GM12875 (cell line): ENCODE data around the gene TMEM175.

ENCODE experiments used
- H3K4me3 ChIP-seq: one replicate; pipeline ENCODE4 v1.5.1; 2011; ENCODE audit warnings: low read depth, low read length, control low read depth
- TF ChIP-seq, protein P1 (sequence below): IDR thresholded peaks from 2 replicates; pipeline ENCODE4 v1.5.1; 2011; ENCODE audit warnings: low read depth, mild to moderate bottlenecking, control low read depth, inconsistent platforms, low read length, moderate library complexity, borderline replicate concordance; ENCODE audit not compliant: insufficient read depth

The TMEM175 gene

DNA sequence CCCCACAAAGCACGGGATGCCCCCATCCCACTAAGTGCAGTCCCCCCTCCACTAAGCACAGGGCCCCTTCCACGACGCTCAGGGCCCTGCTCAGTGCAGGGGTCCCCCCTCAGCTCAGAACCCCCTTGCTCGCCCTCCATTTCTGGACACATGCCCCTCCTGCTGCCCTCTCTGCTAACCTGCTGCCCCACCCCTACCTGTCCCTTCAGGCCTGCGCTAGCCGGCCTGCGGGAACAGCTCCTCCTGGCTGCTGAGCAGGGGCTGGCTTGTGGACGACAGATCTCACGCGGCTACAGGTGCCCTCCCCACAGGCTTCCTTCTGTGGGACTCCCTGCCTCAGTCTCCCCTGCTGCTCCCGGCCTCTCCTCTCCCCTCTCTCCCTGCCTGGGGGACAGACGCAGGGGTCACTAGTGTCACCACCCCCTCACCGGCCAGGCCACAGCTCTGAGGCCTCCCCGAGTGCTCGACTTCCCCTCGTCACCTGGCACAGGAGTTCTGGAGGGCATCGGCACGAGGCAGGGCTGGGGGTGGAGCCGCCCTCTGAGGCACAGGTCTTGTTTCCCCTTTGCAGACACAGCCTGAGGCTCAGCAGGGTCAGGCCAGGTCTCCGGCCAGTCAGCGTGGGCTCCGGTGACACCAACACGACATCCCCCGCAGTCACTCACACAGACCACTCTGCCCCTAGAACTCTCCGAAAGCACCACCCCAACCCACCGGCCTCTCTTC is 21.7 kb upstream of the TMEM175 start:
- TF ChIP-seq, protein P1, sequence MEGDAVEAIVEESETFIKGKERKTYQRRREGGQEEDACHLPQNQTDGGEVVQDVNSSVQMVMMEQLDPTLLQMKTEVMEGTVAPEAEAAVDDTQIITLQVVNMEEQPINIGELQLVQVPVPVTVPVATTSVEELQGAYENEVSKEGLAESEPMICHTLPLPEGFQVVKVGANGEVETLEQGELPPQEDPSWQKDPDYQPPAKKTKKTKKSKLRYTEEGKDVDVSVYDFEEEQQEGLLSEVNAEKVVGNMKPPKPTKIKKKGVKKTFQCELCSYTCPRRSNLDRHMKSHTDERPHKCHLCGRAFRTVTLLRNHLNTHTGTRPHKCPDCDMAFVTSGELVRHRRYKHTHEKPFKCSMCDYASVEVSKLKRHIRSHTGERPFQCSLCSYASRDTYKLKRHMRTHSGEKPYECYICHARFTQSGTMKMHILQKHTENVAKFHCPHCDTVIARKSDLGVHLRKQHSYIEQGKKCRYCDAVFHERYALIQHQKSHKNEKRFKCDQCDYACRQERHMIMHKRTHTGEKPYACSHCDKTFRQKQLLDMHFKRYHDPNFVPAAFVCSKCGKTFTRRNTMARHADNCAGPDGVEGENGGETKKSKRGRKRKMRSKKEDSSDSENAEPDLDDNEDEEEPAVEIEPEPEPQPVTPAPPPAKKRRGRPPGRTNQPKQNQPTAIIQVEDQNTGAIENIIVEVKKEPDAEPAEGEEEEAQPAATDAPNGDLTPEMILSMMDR: no peak

DNA sequence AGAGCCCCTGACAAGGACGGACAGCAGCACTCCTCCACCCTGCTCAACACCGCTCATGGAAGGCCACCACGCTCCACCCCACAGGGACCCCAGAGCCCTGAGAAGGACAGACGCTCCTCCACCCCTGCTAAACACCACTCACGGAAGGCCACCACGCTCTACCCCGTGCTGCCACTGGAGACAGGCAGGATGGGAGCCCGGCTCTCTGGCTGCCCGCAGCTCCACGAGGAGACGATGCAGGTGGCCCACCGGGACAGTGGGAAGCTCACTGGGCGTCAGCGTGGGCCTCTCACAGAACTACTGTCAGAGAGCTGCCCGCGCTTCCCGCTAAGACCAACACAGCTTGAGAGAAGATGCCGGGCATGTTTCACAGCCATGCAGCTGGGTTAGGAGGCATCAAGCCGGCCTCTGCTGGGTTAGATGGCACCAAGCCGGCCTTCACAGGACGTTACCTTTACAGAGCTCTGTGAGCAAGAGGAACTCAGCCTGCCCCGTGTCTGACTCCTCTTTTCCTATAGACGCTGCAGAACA is 21.0 kb upstream of the TMEM175 start:
- TF ChIP-seq, protein P1: no peak
- H3K4me3 ChIP-seq: no peak overlapping the region

More for the DNA sequence above, 21.7 kb upstream of the TMEM175 start:
- H3K4me3 ChIP-seq: no peak overlapping the region

GRCh38 chr4:911871-912490 is 20.3 kb upstream of the TMEM175 start:
- no peak overlapping the region for H3K4me3 ChIP-seq
- TF ChIP-seq, protein P1: no peak

DNA sequence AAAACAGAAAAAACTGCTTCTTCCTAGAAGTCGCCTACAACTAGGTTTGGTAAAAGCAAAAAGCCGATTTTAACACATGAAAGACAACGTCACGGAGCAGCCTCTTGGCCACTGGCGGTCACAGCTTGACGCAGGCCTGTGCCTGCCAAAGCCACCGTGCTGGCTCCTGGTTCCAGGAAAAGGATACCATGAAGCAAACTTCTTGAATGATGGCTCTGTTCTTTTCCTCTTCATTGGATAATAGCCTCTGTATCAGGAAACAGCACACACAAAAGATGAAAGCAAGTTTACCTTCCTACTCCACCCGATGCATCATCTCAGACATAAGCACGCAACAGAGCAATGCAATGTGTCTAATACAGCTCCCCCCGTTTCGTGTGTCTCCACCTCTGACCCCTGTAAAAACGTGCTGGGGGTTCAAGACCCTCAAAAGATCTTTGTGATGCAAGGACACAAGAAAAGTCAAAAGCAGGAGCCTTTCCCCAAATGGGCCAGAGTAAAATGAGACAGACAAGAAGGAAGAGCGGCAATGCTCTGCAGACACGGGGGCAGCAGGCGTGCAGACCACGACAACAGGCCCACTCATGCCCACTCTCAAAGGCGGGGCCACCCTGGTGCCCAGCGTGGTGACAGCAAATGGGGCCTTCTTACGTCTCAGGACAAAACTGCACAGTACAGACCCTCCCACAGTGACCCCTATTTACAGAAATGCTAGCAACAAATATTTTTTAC is 19.5 kb upstream of the TMEM175 start:
- TF ChIP-seq, protein P1: no peak
- H3K4me3 ChIP-seq: no peak overlapping the region

DNA sequence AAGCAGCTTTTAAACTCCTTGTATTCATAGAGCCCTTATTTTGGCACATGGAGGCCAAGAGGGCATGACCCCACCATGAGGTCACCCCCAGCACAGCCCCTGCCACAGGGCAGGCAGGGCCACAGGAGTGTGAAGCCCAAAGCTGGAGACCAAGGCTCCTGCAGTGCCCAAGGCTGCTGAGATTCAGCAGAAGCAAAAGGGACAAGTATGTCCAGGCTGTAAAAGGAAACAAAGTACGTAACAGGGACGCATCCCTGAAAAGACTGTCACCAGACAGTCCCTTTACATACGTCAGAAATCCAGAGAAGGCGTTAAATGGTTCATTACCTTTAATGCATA is 19.0 kb upstream of the TMEM175 start:
- TF ChIP-seq, protein P1: no peak
- H3K4me3 ChIP-seq: no peak overlapping the region

- no peak overlapping the region for H3K4me3 ChIP-seq
- TF ChIP-seq, protein P1: no peak
Observed at GRCh38 chr4:914531-914930, 17.7 kb upstream of the TMEM175 start.
